Measurements from ENCODE around the gene ITGA6.

ITGA6 gene

DNA sequence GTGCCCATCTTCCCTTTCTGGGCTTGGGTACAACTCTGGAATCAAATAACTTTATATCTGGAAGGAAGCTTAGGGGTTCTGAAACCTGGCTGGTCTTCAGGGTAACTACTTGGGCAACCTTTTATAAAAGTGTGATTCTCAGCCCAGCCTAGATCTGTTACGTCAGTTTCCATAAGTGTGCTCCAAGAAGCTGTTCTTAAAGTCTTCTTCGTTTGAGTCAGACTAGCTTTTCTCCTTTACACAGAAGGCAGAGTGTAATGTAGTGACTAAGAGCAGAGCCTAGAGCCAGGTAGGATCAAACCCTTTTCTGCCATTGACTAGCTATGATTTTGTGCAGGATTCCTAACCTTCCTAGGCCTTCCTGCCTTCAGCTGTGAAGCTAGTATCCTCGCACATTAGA, 5.8 kb downstream of the ITGA6 start:
- no peak overlapping the region for H3K27ac ChIP-seq (ENCODE audit: low read length)
- no peak overlapping the region for H3K4me3 ChIP-seq (ENCODE audit: low read length)
- no peak overlapping the region for H3K9ac ChIP-seq (ENCODE audit: low read length)
- H3K9me3 ChIP-seq (ENCODE audit: control insufficient read depth, low read depth, low read length), result no peaks in the 10 kb centered on the region
- no peaks in the 10 kb centered on the region for H3K36me3 ChIP-seq (ENCODE audit: control insufficient read depth, low read depth, low read length)
- no peaks in the 10 kb centered on the region for H3K27me3 ChIP-seq (ENCODE audit: control insufficient read depth, insufficient read depth, low read length)
- peaks cover 73% of the 10 kb centered on the region for H3K4me1 ChIP-seq (ENCODE audit: control insufficient read depth, low read depth, low read length)

DNA sequence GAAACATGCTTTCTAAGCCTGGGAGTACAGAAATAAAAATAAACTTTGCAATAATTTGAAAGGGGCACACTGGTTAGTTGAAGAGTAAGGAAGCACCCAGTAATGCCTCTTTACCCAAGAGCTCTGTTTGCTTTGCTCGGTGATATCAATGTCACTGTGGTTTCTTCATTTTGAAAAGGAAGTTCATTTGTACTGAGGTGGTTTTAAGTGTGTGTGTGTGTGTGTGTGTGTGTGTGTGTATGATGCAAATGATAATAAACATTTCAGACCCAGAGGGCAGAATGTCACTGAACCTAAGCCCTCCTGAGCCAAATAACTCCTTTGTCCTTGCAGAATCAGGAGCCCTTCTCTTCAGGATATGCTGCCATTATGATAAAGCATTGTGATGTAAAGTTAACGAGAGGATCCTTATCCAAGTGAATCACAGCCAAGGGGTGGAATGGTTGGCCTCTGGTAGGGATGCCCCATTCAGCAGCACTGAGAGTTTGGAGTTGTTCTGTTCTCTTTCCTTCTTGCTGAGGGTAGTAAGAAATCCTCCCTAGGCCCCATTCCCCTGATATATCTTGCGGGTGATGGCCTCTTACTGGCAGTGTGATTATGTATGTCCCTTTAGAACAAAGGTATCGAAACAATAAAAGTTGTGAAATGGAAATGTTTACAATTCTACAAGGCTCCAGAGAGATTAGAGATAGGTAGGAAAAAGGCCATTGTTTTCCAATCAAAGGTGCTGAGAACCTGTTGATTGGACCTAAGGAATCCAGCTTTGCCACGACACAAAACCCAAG, 7.6 kb downstream of the ITGA6 start:
- H3K27ac ChIP-seq (ENCODE audit: low read length), result no peak overlapping the region
- no peaks in the 10 kb centered on the region for H3K27me3 ChIP-seq (ENCODE audit: control insufficient read depth, insufficient read depth, low read length)
- H3K9ac ChIP-seq (ENCODE audit: low read length), result no peak overlapping the region
- peaks cover 73% of the 10 kb centered on the region for H3K4me1 ChIP-seq (ENCODE audit: control insufficient read depth, low read depth, low read length)
- no peak overlapping the region for H3K4me3 ChIP-seq (ENCODE audit: low read length)
- no peaks in the 10 kb centered on the region for H3K9me3 ChIP-seq (ENCODE audit: control insufficient read depth, low read depth, low read length)
- H3K36me3 ChIP-seq (ENCODE audit: control insufficient read depth, low read depth, low read length), result no peaks in the 10 kb centered on the region

DNA sequence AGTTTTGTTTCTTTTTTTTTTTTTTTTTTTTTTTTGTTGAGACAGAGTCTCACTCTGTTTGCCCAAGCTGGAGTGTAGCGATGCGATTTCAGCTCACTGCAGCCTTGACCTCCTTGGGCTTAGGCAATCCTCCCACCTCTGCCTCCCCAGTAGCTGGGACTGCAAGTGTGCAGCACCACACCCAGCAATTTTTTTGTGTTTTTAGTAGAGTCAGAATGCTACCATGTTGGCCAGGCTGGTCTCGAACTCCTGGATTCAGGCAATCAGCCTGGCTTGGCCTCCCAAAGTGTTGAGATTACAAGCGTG, 8.2 kb downstream of the ITGA6 start:
- Histone ChIP-seq H3K27ac (ENCODE audit: low read length) (no peak overlapping the region), H3K27me3 (ENCODE audit: control insufficient read depth, insufficient read depth, low read length) (no peaks in the 10 kb centered on the region), H3K36me3 (ENCODE audit: control insufficient read depth, low read depth, low read length) (no peaks in the 10 kb centered on the region), H3K9ac (ENCODE audit: low read length) (no peak overlapping the region), H3K9me3 (ENCODE audit: control insufficient read depth, low read depth, low read length) (no peaks in the 10 kb centered on the region), H3K4me3 (ENCODE audit: low read length) (no peak overlapping the region), H3K4me1 (ENCODE audit: control insufficient read depth, low read depth, low read length) (peaks cover 76% of the 10 kb centered on the region)

DNA sequence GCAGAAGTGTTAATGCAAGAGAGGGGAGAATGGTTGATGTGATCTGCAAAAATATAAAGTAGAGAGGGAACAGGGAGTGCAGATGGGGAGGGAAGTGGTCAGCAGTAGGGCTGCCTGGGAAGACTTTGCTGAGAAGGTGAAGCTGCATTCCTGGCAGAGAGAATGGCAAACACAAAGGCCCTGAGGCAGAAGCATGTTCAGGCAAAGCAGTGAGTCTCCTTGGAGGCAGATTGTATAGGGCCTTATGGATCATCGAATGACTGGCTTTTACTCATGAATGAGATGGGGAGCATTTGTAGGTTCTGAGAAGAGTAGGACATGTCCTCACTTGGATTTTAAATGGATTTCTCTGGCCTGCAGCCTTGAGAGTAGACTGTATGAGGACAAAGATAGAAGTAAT, 9.5 kb downstream of the ITGA6 start:
- Histone ChIP-seq H3K4me3 (ENCODE audit: low read length) (no peak overlapping the region), H3K9ac (ENCODE audit: low read length) (no peak overlapping the region), H3K27me3 (ENCODE audit: control insufficient read depth, insufficient read depth, low read length) (no peaks in the 10 kb centered on the region), H3K9me3 (ENCODE audit: control insufficient read depth, low read depth, low read length) (no peaks in the 10 kb centered on the region), H3K27ac (ENCODE audit: low read length) (no peak overlapping the region), H3K4me1 (ENCODE audit: control insufficient read depth, low read depth, low read length) (peaks cover 80% of the 10 kb centered on the region), H3K36me3 (ENCODE audit: control insufficient read depth, low read depth, low read length) (no peaks in the 10 kb centered on the region)

DNA sequence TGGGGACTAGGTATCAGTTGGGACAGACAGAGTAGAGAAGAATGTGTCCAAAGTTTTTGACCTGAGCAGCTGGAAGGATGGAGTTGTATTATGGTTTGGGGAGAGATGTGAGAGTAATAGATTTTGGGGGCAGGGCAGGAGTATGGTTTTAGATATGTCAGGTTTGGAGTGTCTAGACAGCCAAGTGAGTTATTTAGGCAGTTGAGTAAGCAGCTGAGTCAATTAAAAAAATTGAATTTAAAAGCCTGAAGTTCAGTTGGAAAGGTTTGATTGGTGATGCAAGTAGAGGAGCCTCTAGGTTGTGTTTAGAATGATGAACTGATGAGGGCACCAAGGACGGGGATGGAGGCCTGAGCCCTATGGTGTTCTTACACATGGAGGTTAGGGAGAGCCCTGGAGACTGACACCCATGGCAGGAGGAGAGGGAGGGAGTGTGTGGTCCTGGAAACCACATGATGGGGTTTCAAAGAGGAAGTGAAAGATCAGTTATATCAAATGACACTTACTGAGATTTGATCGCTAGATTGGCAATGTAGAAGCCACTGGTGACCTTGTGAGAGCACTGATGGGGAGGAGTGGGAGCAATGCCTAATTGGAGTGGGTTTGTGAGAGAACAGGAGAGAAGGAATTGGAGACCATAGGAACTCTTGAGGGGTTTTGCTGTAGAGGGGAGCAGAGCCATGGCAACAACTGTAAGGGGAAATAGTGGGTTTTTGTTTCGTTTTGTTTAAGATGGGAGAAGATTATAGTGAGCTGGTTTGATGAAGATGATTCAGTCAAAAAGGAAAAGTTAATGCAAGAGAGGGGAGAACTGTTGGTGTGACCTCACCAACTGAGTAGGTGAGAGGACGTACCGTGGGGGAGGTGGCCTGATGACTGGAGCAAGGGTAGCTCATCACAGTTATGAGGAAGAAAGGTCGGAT, 10.3 kb downstream of the ITGA6 start:
- peaks cover 77% of the 10 kb centered on the region for H3K4me1 ChIP-seq (ENCODE audit: control insufficient read depth, low read depth, low read length)
- H3K36me3 ChIP-seq (ENCODE audit: control insufficient read depth, low read depth, low read length), result no peaks in the 10 kb centered on the region
- H3K4me3 ChIP-seq (ENCODE audit: low read length), result no peak overlapping the region
- no peaks in the 10 kb centered on the region for H3K27me3 ChIP-seq (ENCODE audit: control insufficient read depth, insufficient read depth, low read length)
- H3K9ac ChIP-seq (ENCODE audit: low read length), result no peak overlapping the region
- H3K9me3 ChIP-seq (ENCODE audit: control insufficient read depth, low read depth, low read length), result no peaks in the 10 kb centered on the region
- H3K27ac ChIP-seq (ENCODE audit: low read length), result no peak overlapping the region

DNA sequence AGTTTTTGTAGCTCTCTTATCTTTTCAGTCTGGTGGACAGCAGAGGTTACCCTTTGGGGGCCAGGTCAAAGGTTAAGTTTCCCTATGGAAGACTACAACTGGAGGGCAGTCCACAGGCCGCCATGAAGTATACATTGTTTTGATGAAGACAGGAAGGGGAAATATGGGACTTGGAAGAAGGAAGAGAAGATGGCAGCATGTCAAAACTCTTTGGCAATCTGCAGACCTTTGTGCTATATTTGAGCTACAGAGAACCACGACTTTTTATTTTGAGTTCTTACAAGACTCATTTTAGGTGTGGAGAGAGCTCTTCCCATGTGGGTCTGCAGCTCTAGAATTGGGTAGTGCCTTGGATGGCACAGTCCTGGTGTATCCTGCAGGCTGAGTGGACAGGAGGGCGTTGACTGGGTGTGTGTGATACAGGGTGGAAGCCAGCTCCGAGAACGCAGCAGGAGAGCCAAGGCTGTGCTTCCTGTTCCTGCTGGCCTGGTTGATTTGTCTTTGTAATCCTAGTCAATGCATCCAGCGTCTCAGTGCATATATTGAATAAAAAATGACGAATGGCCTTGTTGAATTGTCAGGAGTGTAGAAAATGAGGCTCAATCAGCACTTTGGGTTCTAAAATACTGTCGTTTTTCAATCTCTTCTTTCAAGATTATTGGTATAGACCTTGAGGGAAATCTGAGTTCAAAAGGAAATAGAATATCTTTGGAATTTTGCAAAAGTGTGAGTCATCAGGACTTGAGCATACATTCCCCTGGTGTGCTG, 11.5 kb downstream of the ITGA6 start:
- H3K36me3 ChIP-seq (ENCODE audit: control insufficient read depth, low read depth, low read length), result no peaks in the 10 kb centered on the region
- H3K27ac ChIP-seq (ENCODE audit: low read length), result no peak overlapping the region
- peaks cover 64% of the 10 kb centered on the region for H3K4me1 ChIP-seq (ENCODE audit: control insufficient read depth, low read depth, low read length)
- no peak overlapping the region for H3K9ac ChIP-seq (ENCODE audit: low read length)
- no peak overlapping the region for H3K4me3 ChIP-seq (ENCODE audit: low read length)
- H3K27me3 ChIP-seq (ENCODE audit: control insufficient read depth, insufficient read depth, low read length), result no peaks in the 10 kb centered on the region
- H3K9me3 ChIP-seq (ENCODE audit: control insufficient read depth, low read depth, low read length), result no peaks in the 10 kb centered on the region

DNA sequence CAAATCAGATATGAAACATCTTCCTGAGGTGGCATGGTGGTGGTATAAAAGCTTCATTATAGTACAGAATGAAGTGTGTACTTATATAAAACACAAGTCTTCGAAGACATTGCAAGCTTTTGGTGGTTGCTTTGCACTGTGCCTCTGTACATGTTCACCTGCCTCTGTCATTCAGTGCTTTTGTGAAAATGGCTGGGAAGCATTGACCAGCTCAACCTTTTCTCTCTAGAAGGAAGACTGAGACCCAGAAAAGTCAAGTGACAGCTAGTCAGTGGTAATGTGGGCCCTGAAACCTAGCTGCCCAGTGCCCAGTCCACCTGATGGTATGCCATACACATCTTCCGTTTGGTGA, 12.1 kb downstream of the ITGA6 start:
- Histone ChIP-seq H3K27ac (ENCODE audit: low read length) (no peak overlapping the region), H3K9me3 (ENCODE audit: control insufficient read depth, low read depth, low read length) (no peaks in the 10 kb centered on the region), H3K36me3 (ENCODE audit: control insufficient read depth, low read depth, low read length) (no peaks in the 10 kb centered on the region), H3K4me3 (ENCODE audit: low read length) (no peak overlapping the region), H3K27me3 (ENCODE audit: control insufficient read depth, insufficient read depth, low read length) (no peaks in the 10 kb centered on the region), H3K4me1 (ENCODE audit: control insufficient read depth, low read depth, low read length) (peaks cover 59% of the 10 kb centered on the region), H3K9ac (ENCODE audit: low read length) (no peak overlapping the region)

DNA sequence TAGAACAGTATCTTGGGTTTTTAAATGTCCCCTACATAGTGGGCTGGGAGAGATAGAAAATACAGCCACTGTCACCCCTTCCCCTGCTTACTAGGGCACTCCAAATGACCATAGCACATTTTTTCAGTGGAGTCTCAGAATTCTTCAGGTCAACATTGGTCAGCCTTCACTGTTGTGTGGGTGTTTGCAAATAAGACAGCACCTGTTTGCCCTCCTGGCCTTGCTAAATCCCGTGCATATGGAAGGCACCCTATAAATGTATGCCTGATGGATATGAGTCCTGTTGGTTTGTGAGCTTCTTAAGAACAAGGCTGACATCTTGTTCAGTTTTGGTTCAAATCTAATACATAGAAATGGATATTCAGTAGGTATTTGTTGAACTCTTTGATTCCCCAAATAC, 12.5 kb downstream of the ITGA6 start:
- Histone ChIP-seq H3K27ac (ENCODE audit: low read length) (no peak overlapping the region), H3K27me3 (ENCODE audit: control insufficient read depth, insufficient read depth, low read length) (no peaks in the 10 kb centered on the region), H3K9me3 (ENCODE audit: control insufficient read depth, low read depth, low read length) (no peaks in the 10 kb centered on the region), H3K9ac (ENCODE audit: low read length) (no peak overlapping the region), H3K4me1 (ENCODE audit: control insufficient read depth, low read depth, low read length) (peaks cover 54% of the 10 kb centered on the region), H3K4me3 (ENCODE audit: low read length) (no peak overlapping the region), H3K36me3 (ENCODE audit: control insufficient read depth, low read depth, low read length) (no peaks in the 10 kb centered on the region)

DNA sequence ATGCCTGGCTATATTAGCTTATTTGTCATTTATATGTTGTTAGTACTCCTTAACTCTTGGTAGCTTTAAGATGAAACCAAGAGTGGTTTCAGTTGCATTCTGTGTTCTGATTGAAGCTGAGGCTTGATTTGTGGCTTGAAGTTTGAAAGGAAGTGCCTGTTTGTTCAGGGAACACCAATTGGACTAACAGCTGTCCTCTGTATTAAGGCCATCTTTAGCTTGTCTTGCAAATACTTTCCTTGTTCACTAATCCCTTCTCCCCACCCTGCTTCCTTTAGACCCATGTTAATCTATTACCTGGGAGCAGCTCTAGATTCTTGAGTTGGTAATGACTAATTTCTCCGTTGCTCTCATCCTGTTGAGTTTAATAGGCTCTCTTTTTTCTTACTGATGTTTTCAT, 13.4 kb downstream of the ITGA6 start:
- Histone ChIP-seq H3K9ac (ENCODE audit: low read length) (no peak overlapping the region), H3K27ac (ENCODE audit: low read length) (no peak overlapping the region), H3K9me3 (ENCODE audit: control insufficient read depth, low read depth, low read length) (no peaks in the 10 kb centered on the region), H3K27me3 (ENCODE audit: control insufficient read depth, insufficient read depth, low read length) (no peaks in the 10 kb centered on the region), H3K36me3 (ENCODE audit: control insufficient read depth, low read depth, low read length) (no peaks in the 10 kb centered on the region), H3K4me1 (ENCODE audit: control insufficient read depth, low read depth, low read length) (peaks cover 46% of the 10 kb centered on the region), H3K4me3 (ENCODE audit: low read length) (no peak overlapping the region)

DNA sequence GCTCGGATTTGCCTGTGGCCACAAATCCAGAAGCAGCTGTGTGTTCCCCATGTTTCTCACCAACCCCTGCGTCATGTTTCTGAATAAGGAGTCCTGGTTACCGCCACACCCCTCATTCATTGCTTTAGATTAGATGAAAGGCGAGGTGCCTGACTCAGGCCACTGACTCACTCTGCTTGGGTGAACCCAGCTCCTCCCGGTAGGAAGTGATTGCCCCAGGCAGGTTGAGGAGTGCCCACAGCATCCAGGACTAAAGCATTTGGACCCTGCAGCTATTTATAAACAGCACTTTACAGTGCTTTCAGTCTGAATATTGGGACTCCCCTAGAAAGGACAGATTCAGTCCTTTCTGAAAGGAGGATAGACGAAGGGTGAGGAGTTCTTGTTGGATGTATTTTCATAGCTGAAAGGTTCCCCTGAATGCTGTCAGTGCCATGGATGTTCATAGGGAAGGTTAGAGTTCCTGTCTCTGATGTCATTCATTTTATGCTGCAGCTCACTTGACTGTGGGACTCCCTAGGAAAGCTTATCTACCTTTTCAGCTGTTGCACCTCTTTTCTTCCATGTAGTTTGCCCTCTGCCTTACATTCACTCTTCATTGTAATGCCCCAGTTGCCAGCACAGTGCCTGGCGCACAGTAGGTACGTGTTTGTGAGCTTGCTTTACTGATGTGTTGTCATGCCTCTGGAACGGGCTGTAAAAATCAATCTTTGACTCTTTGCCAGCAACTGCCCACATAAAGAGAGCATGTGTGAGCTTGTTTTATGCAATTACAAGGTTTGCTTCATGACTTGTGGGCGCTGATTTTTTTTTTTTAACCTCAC, 14.9 kb downstream of the ITGA6 start:
- Histone ChIP-seq H3K4me3 (ENCODE audit: low read length) (no peak overlapping the region), H3K27me3 (ENCODE audit: control insufficient read depth, insufficient read depth, low read length) (no peaks in the 10 kb centered on the region), H3K9me3 (ENCODE audit: control insufficient read depth, low read depth, low read length) (no peaks in the 10 kb centered on the region), H3K4me1 (ENCODE audit: control insufficient read depth, low read depth, low read length) (peaks cover 33% of the 10 kb centered on the region), H3K27ac (ENCODE audit: low read length) (no peak overlapping the region), H3K9ac (ENCODE audit: low read length) (no peak overlapping the region), H3K36me3 (ENCODE audit: control insufficient read depth, low read depth, low read length) (no peaks in the 10 kb centered on the region)

DNA sequence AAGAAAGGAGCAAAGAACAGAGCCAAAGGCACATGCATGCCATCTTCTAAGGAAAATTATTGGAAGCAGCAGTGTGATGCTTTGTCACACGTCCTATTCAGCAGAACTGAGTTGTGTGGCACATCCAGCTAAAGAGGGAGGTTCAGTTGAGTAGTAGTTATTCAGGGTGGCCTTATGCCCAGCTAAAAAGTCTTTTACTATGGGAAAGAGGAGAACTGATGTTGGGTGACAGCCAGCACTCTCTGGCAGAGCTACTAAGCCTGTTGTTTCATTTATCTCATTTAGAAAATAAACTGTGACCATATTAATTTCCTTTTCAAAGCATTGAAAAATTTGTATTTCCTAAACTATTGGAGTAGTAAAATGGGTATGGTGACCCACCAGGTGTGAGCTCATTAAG, 18.5 kb downstream of the ITGA6 start:
- Histone ChIP-seq H3K4me1 (ENCODE audit: control insufficient read depth, low read depth, low read length) (peaks cover 26% of the 10 kb centered on the region), H3K9me3 (ENCODE audit: control insufficient read depth, low read depth, low read length) (no peaks in the 10 kb centered on the region), H3K27me3 (ENCODE audit: control insufficient read depth, insufficient read depth, low read length) (no peaks in the 10 kb centered on the region), H3K27ac (ENCODE audit: low read length) (no peak overlapping the region), H3K4me3 (ENCODE audit: low read length) (no peak overlapping the region), H3K9ac (ENCODE audit: low read length) (no peak overlapping the region), H3K36me3 (ENCODE audit: control insufficient read depth, low read depth, low read length) (no peaks in the 10 kb centered on the region)
